ENCODE data around the gene MSMO1.

Gene MSMO1

GRCh38 chr4:165293061-165293460 lies 34.4 kb upstream of the MSMO1 start:
- Histone ChIP-seq H3K9me3 (ENCODE audit: control insufficient read depth, insufficient read depth, low read length) (no peaks in the 10 kb centered on the region), H3K36me3 (ENCODE audit: control insufficient read depth, low read length) (peaks cover 9% of the 10 kb centered on the region; the same call in 1 of the 2 replicates), H3K9me2 (replicated peaks; ENCODE audit: control insufficient read depth, low read length) (no peaks in the 10 kb centered on the region), H3K79me2 (ENCODE audit: control insufficient read depth, low read length) (no peaks in the 10 kb centered on the region), H4K20me1 (ENCODE audit: control insufficient read depth, insufficient read depth, low read depth, low read length) (no peaks in the 10 kb centered on the region), H3K4me2 (ENCODE audit: low read length) (no peak overlapping the region), H3F3A (ENCODE audit: control insufficient read depth, insufficient read depth) (peaks cover 14% of the 10 kb centered on the region), H3K27ac (ENCODE audit: low read depth, low read length) (no peak overlapping the region), H3K27me3 (ENCODE audit: control insufficient read depth, low read length) (no peaks in the 10 kb centered on the region), H3K4me1 (ENCODE audit: control insufficient read depth, low read length) (peaks cover 51% of the 10 kb centered on the region), H3K4me3 (ENCODE audit: low read length) (no peak overlapping the region)
- TF ChIP-seq, protein P1, sequence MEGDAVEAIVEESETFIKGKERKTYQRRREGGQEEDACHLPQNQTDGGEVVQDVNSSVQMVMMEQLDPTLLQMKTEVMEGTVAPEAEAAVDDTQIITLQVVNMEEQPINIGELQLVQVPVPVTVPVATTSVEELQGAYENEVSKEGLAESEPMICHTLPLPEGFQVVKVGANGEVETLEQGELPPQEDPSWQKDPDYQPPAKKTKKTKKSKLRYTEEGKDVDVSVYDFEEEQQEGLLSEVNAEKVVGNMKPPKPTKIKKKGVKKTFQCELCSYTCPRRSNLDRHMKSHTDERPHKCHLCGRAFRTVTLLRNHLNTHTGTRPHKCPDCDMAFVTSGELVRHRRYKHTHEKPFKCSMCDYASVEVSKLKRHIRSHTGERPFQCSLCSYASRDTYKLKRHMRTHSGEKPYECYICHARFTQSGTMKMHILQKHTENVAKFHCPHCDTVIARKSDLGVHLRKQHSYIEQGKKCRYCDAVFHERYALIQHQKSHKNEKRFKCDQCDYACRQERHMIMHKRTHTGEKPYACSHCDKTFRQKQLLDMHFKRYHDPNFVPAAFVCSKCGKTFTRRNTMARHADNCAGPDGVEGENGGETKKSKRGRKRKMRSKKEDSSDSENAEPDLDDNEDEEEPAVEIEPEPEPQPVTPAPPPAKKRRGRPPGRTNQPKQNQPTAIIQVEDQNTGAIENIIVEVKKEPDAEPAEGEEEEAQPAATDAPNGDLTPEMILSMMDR (IDR thresholded peaks at IDR 0.05; ENCODE audit: low read depth, low read length, poor library complexity, severe bottlenecking), result no peak
- TF ChIP-seq EZH2phosphoT487 (IDR thresholded peaks at IDR 0.05; ENCODE audit: borderline replicate concordance, low read length), result no peak

DNA sequence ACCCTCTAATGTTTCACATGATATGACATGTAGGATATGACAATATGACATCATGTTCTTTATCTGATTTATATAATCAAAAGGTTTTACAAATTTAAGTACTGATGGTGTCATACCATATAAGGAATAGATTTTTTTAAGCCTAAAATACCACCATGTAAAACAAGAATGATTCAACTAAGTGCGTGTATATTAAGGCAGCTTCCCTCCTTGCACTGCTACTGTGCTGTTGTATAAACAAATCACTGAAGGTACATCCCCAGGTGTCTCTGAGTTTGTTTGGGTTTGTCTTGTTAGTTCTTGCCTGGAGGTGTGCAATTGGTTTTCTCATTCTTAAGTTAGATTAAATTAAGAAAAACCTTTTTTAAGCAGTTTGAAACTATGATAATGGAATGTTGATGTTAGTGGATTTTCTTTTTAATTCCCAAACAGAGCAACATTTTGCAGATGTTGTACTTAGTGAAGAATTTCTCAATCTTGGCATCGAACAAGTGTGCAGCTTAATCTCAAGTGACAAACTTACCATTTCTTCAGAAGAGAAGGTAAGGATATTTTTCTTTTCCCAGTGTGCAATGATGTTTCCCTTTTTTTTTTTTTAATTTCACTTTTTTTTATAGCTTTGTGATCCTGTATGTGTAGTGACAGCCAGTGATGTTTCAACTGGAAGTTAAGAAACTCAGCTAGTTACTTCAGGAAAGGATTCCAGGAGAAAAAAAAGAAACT lies 33.4 kb upstream of the MSMO1 start:
- H3K9me3 ChIP-seq (ENCODE audit: control insufficient read depth, insufficient read depth, low read length), result no peaks in the 10 kb centered on the region
- H3K9me2 ChIP-seq (replicated peaks; ENCODE audit: control insufficient read depth, low read length), result no peaks in the 10 kb centered on the region
- no peaks in the 10 kb centered on the region for H3K27me3 ChIP-seq (ENCODE audit: control insufficient read depth, low read length)
- peaks cover 42% of the 10 kb centered on the region for H3K4me1 ChIP-seq (ENCODE audit: control insufficient read depth, low read length)
- H3K4me2 ChIP-seq (ENCODE audit: low read length), result peak overlapping the region; percentile 83
- H3K36me3 ChIP-seq (ENCODE audit: control insufficient read depth, low read length), result peaks cover 8% of the 10 kb centered on the region; the same call in 1 of the 2 replicates
- no peaks in the 10 kb centered on the region for H4K20me1 ChIP-seq (ENCODE audit: control insufficient read depth, insufficient read depth, low read depth, low read length)
- peak overlapping the region; percentile 77 for H3K27ac ChIP-seq (ENCODE audit: low read depth, low read length)
- TF ChIP-seq EZH2phosphoT487 (IDR thresholded peaks at IDR 0.05; ENCODE audit: borderline replicate concordance, low read length), result no peak
- TF ChIP-seq, protein P1 (IDR thresholded peaks at IDR 0.05; ENCODE audit: low read depth, low read length, poor library complexity, severe bottlenecking), result no peak
- H3K79me2 ChIP-seq (ENCODE audit: control insufficient read depth, low read length), result no peaks in the 10 kb centered on the region
- H3F3A ChIP-seq (ENCODE audit: control insufficient read depth, insufficient read depth), result peaks cover 14% of the 10 kb centered on the region
- H3K4me3 ChIP-seq (ENCODE audit: low read length), result peak overlapping the region; percentile 56

GRCh38 chr4:165294907-165295306 lies 32.6 kb upstream of the MSMO1 start:
- TF ChIP-seq EZH2phosphoT487 (IDR thresholded peaks at IDR 0.05; ENCODE audit: borderline replicate concordance, low read length), result no peak
- TF ChIP-seq, protein P1 (IDR thresholded peaks at IDR 0.05; ENCODE audit: low read depth, low read length, poor library complexity, severe bottlenecking), result no peak
- no peaks in the 10 kb centered on the region for H3K9me3 ChIP-seq (ENCODE audit: control insufficient read depth, insufficient read depth, low read length)
- H3K9me2 ChIP-seq (replicated peaks; ENCODE audit: control insufficient read depth, low read length), result no peaks in the 10 kb centered on the region
- peak overlapping the region; percentile 77 for H3K27ac ChIP-seq (ENCODE audit: low read depth, low read length)
- peaks cover 8% of the 10 kb centered on the region; the same call in 1 of the 2 replicates for H3K36me3 ChIP-seq (ENCODE audit: control insufficient read depth, low read length)
- H3K79me2 ChIP-seq (ENCODE audit: control insufficient read depth, low read length), result no peaks in the 10 kb centered on the region
- H3K4me2 ChIP-seq (ENCODE audit: low read length), result peak overlapping the region; percentile 83
- no peaks in the 10 kb centered on the region for H3K27me3 ChIP-seq (ENCODE audit: control insufficient read depth, low read length)
- peaks cover 14% of the 10 kb centered on the region for H3F3A ChIP-seq (ENCODE audit: control insufficient read depth, insufficient read depth)
- peak overlapping the region; percentile 56 for H3K4me3 ChIP-seq (ENCODE audit: low read length)
- H4K20me1 ChIP-seq (ENCODE audit: control insufficient read depth, insufficient read depth, low read depth, low read length), result no peaks in the 10 kb centered on the region
- H3K4me1 ChIP-seq (ENCODE audit: control insufficient read depth, low read length), result peaks cover 39% of the 10 kb centered on the region

All from DOHH2 (cell line).